ENCODE data around the gene COL11A2. TPM values are rescaled to one million over a fixed set of nuclear protein-coding genes. Genes with fewer than 3 reads are reported as not detected.

Gene COL11A2
- total and polyA plus RNA-seq, 7 experiments from 2014 or later, result 0.26 to 3.5 (median 1.7) TPM; not detected in 1

- Histone ChIP-seq H3K4me1 (ENCODE audit: control insufficient read depth in 2 of 2, insufficient read depth in 2 of 2, low read length in 2 of 2) (no peaks in the 10 kb centered on the region), H3K9me3 (ENCODE audit: control insufficient read depth in 2 of 3, low read length in 3 of 3) (no peaks in the 10 kb centered on the region), H3K27ac (ENCODE audit: low read depth, low read length) (no peak overlapping the region), H3K36me3 (ENCODE audit: control insufficient read depth in 2 of 3, insufficient read depth in 3 of 3, low read length in 3 of 3) (no peaks in the 10 kb centered on the region), H3K4me3 (ENCODE audit: low read length) (no peak overlapping the region), H3K27me3 (ENCODE audit: control insufficient read depth in 2 of 2, insufficient read depth in 2 of 2, low read length in 2 of 2) (no peaks in the 10 kb centered on the region)
- ChIA-PET CTCF (no interaction called here), POLR2A (no interaction called here)
- Mint-ChIP-seq H3K4me3 (no peak overlapping the region), H3K4me1 (no peaks in the 10 kb centered on the region), H3K27ac (no peak overlapping the region), H3K36me3 (no peaks in the 10 kb centered on the region), H3K27me3 (peaks cover 0 to 4% (median 0%) of the 10 kb centered on the region in 5 donors), H3K9me3 (no peaks in the 10 kb centered on the region)
- intact Hi-C loops (cut with micrococcal nuclease), result no loop called here
- DNase-seq (no peak), ATAC-seq (no peak)
Observed at GRCh38 chr6:33167374-33168283, 24.6 kb downstream of the COL11A2 start.

GRCh38 chr6:33166811-33167210, 25.5 kb downstream of the COL11A2 start:
- Histone ChIP-seq H3K27ac (ENCODE audit: low read depth, low read length) (no peak overlapping the region), H3K4me1 (ENCODE audit: control insufficient read depth in 2 of 2, insufficient read depth in 2 of 2, low read length in 2 of 2) (no peaks in the 10 kb centered on the region), H3K4me3 (ENCODE audit: low read length) (no peak overlapping the region), H3K9me3 (ENCODE audit: control insufficient read depth in 2 of 3, low read length in 3 of 3) (no peaks in the 10 kb centered on the region), H3K36me3 (ENCODE audit: control insufficient read depth in 2 of 3, insufficient read depth in 3 of 3, low read length in 3 of 3) (no peaks in the 10 kb centered on the region), H3K27me3 (ENCODE audit: control insufficient read depth in 2 of 2, insufficient read depth in 2 of 2, low read length in 2 of 2) (no peaks in the 10 kb centered on the region)
- CTCF ChIA-PET, result no interaction called here
- peaks cover 0 to 4% (median 0%) of the 10 kb centered on the region in 5 donors for H3K27me3 Mint-ChIP-seq
- H3K27ac Mint-ChIP-seq, result no peak overlapping the region
- H3K9me3 Mint-ChIP-seq, result no peaks in the 10 kb centered on the region
- POLR2A ChIA-PET, result no interaction called here
- ATAC-seq (no peak), DNase-seq (no peak)
- H3K4me1 Mint-ChIP-seq, result peaks cover 1 to 6% (median 3%) of the 10 kb centered on the region in 7 donors
- H3K4me3 Mint-ChIP-seq, result no peak overlapping the region
- H3K36me3 Mint-ChIP-seq, result no peaks in the 10 kb centered on the region
- intact Hi-C loops (cut with micrococcal nuclease), result no loop called here

- Mint-ChIP-seq H3K36me3 (no peaks in the 10 kb centered on the region), H3K27ac (peak overlapping the region in 1 of 9 donors; percentile 42), H3K27me3 (peaks cover 0 to 4% (median 0%) of the 10 kb centered on the region in 5 donors), H3K9me3 (no peaks in the 10 kb centered on the region), H3K4me1 (peaks cover 6 to 10% (median 7%) of the 10 kb centered on the region in 7 donors), H3K4me3 (no peak overlapping the region)
- ATAC-seq, result no peak
- no peaks in the 10 kb centered on the region for H3K36me3 ChIP-seq (ENCODE audit: control insufficient read depth in 2 of 3, insufficient read depth in 3 of 3, low read length in 3 of 3)
- no peaks in the 10 kb centered on the region for H3K4me1 ChIP-seq (ENCODE audit: control insufficient read depth in 2 of 2, insufficient read depth in 2 of 2, low read length in 2 of 2)
- H3K27ac ChIP-seq (ENCODE audit: low read depth, low read length), result no peak overlapping the region
- DNase-seq, result no peak
- no peaks in the 10 kb centered on the region for H3K27me3 ChIP-seq (ENCODE audit: control insufficient read depth in 2 of 2, insufficient read depth in 2 of 2, low read length in 2 of 2)
- POLR2A ChIA-PET, result no interaction called here
- no peaks in the 10 kb centered on the region for H3K9me3 ChIP-seq (ENCODE audit: control insufficient read depth in 2 of 3, low read length in 3 of 3)
- intact Hi-C loops (cut with micrococcal nuclease), result no loop called here
- CTCF ChIA-PET, result interaction anchor here (0.6 kb wide), 1 partner anchor 206 kb away, joined by 3 read pairs; no protein-coding TSS in a partner anchor
- H3K4me3 ChIP-seq (ENCODE audit: low read length), result no peak overlapping the region
Observed at GRCh38 chr6:33166363-33166762, 25.9 kb downstream of the COL11A2 start.

- Mint-ChIP-seq H3K4me1 (peaks cover 8 to 16% (median 10%) of the 10 kb centered on the region in 7 donors), H3K36me3 (no peaks in the 10 kb centered on the region), H3K9me3 (no peaks in the 10 kb centered on the region), H3K27ac (peak overlapping the region in 1 of 9 donors; percentile 25), H3K27me3 (peaks cover 0 to 4% (median 0%) of the 10 kb centered on the region in 5 donors), H3K4me3 (no peak overlapping the region)
- H3K27me3 ChIP-seq (ENCODE audit: control insufficient read depth in 2 of 2, insufficient read depth in 2 of 2, low read length in 2 of 2), result no peaks in the 10 kb centered on the region
- ChIA-PET CTCF (interaction anchor here (0.6 kb wide), 1 partner anchor 207 kb away, joined by 3 read pairs; no protein-coding TSS in a partner anchor), POLR2A (no interaction called here)
- H3K4me3 ChIP-seq (ENCODE audit: low read length), result no peak overlapping the region
- no peaks in the 10 kb centered on the region for H3K4me1 ChIP-seq (ENCODE audit: control insufficient read depth in 2 of 2, insufficient read depth in 2 of 2, low read length in 2 of 2)
- ATAC-seq (no peak), DNase-seq (no peak)
- no peaks in the 10 kb centered on the region for H3K36me3 ChIP-seq (ENCODE audit: control insufficient read depth in 2 of 3, insufficient read depth in 3 of 3, low read length in 3 of 3)
- intact Hi-C loops (cut with micrococcal nuclease), result no loop called here
- H3K9me3 ChIP-seq (ENCODE audit: control insufficient read depth in 2 of 3, low read length in 3 of 3), result no peaks in the 10 kb centered on the region
- no peak overlapping the region for H3K27ac ChIP-seq (ENCODE audit: low read depth, low read length)
Observed at GRCh38 chr6:33165581-33166258, 26.5 kb downstream of the COL11A2 start.

GRCh38 chr6:33164665-33165373, 27.4 kb downstream of the COL11A2 start:
- CTCF ChIA-PET, result no interaction called here
- peaks cover 8 to 16% (median 10%) of the 10 kb centered on the region in 7 donors for H3K4me1 Mint-ChIP-seq
- no peak overlapping the region for H3K4me3 Mint-ChIP-seq
- ATAC-seq (no peak), DNase-seq (no peak)
- intact Hi-C loops (cut with micrococcal nuclease), result loop anchor here in 1 of 2 donors (5.0 kb wide), 1 partner anchor 48 kb away; no protein-coding TSS in a partner anchor
- POLR2A ChIA-PET, result no interaction called here
- H3K27me3 Mint-ChIP-seq, result peaks cover 0 to 4% (median 0%) of the 10 kb centered on the region in 5 donors
- H3K27ac Mint-ChIP-seq, result no peak overlapping the region
- H3K27ac ChIP-seq (ENCODE audit: low read depth, low read length), result no peak overlapping the region
- H3K36me3 ChIP-seq (ENCODE audit: control insufficient read depth in 2 of 3, insufficient read depth in 3 of 3, low read length in 3 of 3), result no peaks in the 10 kb centered on the region
- H3K36me3 Mint-ChIP-seq, result no peaks in the 10 kb centered on the region
- no peak overlapping the region for H3K4me3 ChIP-seq (ENCODE audit: low read length)
- H3K9me3 ChIP-seq (ENCODE audit: control insufficient read depth in 2 of 3, low read length in 3 of 3), result no peaks in the 10 kb centered on the region
- H3K27me3 ChIP-seq (ENCODE audit: control insufficient read depth in 2 of 2, insufficient read depth in 2 of 2, low read length in 2 of 2), result no peaks in the 10 kb centered on the region
- H3K9me3 Mint-ChIP-seq, result no peaks in the 10 kb centered on the region
- H3K4me1 ChIP-seq (ENCODE audit: control insufficient read depth in 2 of 2, insufficient read depth in 2 of 2, low read length in 2 of 2), result no peaks in the 10 kb centered on the region

GRCh38 chr6:33164176-33164575, 28.1 kb downstream of the COL11A2 start:
- Mint-ChIP-seq H3K9me3 (no peaks in the 10 kb centered on the region), H3K36me3 (no peaks in the 10 kb centered on the region), H3K4me3 (no peak overlapping the region), H3K27me3 (peaks cover 0 to 4% (median 0%) of the 10 kb centered on the region in 5 donors), H3K4me1 (peaks cover 8 to 16% (median 10%) of the 10 kb centered on the region in 7 donors), H3K27ac (peak overlapping the region in 1 of 9 donors; percentile 13)
- no peak for DNase-seq
- H3K36me3 ChIP-seq (ENCODE audit: control insufficient read depth in 2 of 3, insufficient read depth in 3 of 3, low read length in 3 of 3), result no peaks in the 10 kb centered on the region
- no peaks in the 10 kb centered on the region for H3K27me3 ChIP-seq (ENCODE audit: control insufficient read depth in 2 of 2, insufficient read depth in 2 of 2, low read length in 2 of 2)
- no peak overlapping the region for H3K27ac ChIP-seq (ENCODE audit: low read depth, low read length)
- intact Hi-C loops (cut with micrococcal nuclease), result loop anchor here in 1 of 2 donors (5.0 kb wide), 1 partner anchor 47 kb away; no protein-coding TSS in a partner anchor
- H3K4me3 ChIP-seq (ENCODE audit: low read length), result no peak overlapping the region
- ChIA-PET POLR2A (no interaction called here), CTCF (no interaction called here)
- H3K9me3 ChIP-seq (ENCODE audit: control insufficient read depth in 2 of 3, low read length in 3 of 3), result no peaks in the 10 kb centered on the region
- no peak for ATAC-seq
- no peaks in the 10 kb centered on the region for H3K4me1 ChIP-seq (ENCODE audit: control insufficient read depth in 2 of 2, insufficient read depth in 2 of 2, low read length in 2 of 2)
